HL-60/S4 treated with retinoic acid at 250 ng/mL for 4 days and 3 days (cell line): Measurements from ENCODE around the gene LRP11.
"Not testable (repeated sequence)": the region's sequence is repeated elsewhere in the genome, so short reads cannot be mapped to it uniquely, and the experiment has no call there.

Experiments
- in situ Hi-C: fragments of 300-500 bp; cut with MboI; formaldehyde crosslinking; loops from 2 replicates; pipeline ENCODE4 v1.7.0; 2022; ENCODE audit warnings: low sequenced_read_pairs

The LRP11 gene

DNA sequence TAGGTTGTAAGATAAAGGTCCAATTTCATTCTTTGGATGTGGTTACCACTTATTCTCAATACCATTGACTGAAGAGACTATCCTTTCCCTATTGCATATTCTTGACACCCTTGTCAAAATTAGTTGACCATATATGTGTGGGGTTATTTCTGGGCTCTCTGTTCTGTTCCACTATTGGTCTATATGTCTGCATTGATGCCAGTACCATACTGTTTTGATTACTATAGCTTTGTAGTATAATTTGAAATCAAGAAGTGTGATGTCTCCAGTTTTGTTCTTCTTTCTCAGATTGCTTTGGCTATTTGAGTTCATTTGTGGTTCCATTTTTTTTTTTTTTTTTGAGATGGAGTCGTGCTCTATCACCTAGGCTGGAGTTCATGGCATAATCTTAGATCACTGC is 8.1 kb upstream of the LRP11 start:
- in situ Hi-C loops, result no loop called here

DNA sequence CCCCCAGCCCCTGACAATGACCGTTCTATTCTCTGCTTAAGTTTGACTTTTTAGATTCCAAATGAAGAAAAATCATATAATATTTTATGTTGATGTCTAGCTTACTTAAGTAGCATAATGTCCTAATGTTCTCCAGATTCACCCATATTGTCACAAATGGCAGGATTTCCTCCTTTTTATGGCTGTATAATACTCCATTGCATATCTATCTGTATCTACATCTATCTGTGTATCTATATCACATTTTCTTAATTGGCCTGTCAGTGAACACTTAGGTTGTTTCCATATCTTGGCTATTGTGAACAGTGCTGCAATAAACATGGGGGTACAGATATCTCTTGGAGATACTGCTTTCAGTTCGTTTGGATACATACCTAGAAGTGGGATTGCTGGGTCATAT is 7.0 kb upstream of the LRP11 start:
- in situ Hi-C loops, result no loop called here

DNA sequence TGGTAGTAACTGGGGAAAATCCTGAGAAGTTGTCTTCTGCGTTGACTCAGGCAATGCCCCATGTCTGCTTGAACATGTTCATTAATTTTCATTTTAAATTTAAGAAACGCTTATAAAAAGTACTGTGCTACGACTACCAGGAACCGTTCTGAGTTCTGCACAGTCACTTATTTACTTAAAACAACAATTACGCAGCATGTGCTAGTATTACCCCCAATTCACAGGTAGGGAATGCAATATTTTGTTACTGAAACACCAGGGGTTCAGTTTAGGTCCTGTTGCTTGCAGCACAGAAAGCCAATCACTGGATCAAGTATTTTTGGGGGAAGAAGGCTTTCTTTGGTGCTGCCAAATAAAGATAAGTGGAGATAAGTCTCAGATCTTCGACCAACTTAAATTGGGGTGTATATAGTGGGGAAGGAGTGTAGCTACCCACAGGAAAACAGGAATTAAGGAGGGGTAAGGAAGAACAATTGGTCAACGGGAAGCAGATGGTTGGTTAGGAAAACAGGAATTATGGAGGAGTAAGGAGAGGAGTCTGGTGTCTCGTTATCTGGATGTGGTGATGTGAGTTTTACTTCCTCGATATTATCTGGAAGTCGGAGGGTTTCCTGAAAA is 5.2 kb upstream of the LRP11 start:
- in situ Hi-C loops, result no loop called here

DNA sequence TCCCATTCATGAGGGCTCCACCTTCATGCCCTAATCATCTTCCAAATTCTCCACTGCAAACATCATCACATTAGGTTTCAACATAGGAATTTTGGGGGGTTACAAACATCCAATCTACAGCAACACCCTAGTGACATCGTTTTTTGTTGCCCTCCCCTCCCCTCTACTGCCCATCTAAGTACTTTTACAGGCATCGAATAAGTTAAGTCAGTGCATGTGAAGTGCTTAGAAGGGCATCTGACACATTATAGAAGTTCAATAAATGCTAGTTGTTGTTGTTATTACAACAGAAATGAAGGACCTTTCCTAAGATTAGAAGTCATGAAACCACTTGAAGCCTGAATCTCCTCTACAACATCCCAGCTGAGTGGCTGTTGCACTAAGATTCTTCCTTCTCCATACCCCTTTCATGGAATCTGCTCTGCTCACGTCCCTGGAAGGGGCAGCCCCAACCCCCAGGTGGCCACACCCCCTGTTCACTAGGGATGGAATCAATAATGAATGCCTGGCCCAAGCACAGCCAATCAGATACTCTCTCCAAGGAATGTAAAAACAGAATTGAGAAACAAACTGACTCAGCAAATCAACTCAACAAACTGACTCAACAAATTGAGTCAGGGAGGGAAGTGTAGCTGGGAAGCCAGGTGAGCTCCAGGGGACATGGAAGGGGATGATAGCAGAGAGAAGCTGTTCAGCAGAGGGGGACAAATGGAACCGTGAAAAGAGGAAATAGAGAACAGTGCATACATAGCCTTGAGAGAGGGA is 3.9 kb upstream of the LRP11 start:
- in situ Hi-C loops, result no loop called here

DNA sequence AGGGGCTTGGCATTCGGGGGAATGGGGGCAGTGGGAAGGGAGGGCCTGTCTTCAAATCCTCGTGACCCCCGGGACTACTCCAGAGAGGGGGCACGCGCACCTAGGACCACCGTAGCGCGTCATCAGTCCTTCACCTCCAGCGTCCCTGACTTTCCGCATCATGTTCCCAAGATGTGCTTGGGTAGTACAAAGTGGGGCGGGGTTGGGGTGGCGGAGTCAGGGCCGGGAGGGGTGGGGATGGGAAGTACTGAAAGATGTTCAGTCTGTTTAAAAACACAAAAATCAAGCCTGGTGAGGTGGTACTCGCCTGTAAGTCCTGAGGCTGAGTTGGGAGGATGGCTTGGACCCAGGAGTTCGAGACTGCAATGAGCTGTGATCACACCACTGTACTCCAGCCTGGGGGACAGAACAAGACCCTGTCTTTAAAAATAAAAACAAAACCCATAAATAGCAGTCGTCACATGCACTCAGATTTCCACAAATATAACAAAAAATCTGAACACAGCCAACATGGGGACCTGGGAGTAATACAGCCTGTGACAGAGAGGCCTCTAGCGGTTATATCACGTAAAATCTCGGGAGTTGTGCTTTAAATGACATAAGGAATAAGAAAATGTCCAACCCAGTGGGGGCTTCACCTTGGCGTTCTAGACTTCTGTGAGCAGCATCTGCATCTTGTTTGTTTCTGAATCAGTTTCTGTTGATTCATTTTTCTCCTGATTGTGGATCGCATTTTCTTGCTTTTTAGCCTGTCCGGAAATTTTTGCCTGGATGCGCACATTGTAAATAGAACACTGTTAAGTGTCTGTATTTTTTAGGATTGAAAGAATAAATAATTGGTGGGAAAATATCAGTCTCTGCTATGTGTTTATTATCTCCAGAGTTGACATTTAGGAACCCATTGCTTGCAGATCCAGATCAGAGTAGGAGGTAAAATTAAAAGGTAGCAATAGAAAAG is 698 bp upstream of the LRP11 start:
- in situ Hi-C loops, result no loop called here

DNA sequence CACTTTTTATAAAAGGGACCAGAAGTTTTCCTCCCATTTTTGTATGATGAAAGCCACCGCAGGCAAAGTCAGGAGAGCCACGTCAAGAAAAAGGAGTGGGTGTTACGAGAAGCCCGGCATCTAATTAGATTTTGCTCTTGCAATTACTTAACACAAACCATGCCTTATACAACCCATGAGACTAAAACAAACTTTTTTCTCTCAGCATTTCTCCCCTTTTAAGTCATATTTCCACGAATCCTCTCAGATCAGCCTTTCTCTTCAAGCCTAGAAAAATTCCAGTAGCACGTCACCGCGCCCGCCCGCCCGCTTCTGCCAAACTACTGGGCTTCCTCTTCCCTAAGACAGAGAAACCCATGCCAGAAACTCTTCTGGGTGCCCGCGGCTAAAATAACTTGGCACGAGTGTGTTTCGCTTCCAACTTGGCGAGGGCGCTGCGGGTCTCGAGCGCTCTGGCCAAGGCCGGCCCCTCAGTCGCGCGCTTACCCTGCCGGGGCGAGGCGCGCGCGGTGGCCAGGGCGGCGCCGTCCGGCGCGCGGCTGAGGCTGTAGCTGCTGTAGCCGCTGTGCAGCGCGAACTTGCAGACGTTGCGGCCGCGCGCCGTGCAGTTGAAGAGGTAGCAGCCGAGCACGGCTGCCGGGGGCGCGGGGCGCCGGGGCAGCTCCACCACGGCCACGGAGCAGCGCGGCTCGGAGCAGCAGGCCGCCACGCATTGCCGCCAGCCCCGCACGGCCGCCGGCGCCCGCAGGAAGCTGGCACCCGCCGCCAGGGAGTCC is 1.0 kb downstream of the LRP11 start:
- in situ Hi-C loops, result no loop called here

DNA sequence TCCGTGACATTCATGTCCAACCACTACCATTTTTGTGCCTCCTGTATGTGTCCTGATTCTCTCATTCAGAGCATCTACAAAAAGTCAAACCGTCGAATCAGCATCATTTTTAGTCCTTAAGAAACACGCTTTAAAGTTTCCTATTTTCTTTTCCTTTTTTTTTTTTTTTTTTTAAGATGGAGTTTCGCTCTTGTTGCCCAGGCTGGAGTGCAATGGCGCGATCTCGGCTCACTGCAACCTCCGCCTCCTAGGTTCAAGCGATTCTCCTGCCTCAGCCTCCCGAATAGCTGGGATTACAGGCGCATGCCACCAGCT is 1.8 kb downstream of the LRP11 start:
- in situ Hi-C loops, result not testable (repeated sequence)

DNA sequence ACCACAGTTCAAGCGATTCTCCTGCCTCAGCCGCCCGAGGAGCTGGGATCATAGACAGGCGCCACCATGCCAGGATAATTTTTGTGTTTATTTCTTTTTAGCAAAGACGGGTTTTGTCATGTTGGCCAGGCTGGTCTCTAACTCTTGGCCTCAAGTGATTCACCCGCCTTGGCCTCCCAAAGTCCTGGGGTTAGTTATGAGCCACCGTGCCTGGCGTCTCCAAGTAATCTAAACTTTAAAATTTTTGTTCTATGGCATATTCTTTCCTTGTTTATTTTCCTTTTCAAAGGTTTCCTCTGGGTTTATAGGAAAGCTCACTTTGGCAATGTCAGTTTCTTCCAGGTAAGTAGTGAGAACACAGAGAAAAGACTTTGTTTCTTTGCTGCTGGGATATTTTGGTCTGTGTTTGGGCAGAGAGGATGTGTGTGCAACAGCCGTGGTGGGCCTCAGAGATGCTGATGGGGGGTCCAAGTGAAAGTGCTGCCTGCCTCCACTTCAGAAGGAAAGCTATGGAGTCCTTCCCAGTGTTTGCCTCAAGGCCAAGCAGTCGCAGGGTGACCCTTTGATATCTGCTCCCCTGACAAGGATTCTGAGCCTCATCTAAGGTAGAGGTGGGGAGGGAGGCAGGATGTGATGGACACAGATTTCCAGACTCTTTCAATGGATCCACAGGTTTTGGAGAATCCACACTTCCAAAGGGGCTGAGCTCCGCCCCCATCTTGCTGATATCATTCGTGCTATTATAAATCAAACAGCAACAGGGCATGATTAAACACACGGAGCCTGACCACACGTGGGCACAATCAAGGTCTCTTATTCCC is 2.3 kb downstream of the LRP11 start:
- in situ Hi-C loops, result no loop called here

DNA sequence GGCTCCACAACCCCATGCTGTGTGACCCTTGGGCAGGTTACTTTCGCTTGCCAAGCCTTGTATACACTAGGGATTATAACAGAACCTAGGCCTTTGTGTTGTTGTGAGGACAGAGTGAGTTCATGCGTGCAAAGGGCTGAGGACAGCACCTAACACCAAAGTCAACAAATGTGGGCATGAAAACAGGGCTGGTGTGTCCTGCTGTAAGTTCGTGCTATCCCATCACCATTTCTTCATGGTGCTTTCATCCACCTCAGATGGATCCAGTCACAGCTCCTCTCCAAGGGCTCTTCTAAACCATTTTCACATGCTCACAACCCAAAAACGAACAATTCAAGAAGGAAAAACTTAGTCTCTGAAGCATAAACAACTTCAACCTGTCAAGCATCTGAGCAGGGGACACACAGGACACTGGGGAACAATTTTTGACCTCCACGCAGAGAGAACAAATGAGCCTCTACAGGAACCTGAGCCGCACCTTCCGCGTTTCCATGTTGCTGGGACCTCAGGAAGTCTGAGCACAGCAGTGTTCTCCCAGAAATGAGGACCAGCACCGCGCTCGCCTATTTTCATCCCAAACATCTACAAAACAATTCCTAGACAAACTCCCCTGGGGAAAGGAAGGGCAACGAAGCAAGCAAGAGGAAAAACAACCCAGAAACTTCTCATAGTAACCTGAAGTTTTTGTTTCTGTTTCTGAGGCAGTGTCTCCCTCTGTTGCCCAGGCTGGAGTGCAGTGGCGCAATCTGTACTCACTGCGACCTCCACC is 3.1 kb downstream of the LRP11 start:
- in situ Hi-C loops, result no loop called here

DNA sequence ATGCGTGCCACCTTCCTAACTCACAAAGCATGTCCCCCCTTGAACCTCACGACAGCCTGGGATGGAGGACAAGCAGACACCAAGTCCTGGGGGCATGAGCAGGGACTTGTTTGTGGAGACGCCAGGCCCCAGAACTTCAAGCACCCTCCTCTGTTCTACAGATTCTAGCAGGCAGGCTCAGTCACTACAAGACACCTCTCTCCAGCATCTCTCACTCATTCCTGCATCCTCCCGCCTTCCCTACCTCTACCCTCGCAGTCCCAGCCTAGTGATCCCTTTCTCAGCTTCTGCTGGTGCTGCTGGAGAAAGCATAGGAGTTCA is 3.7 kb downstream of the LRP11 start:
- in situ Hi-C loops, result no loop called here

DNA sequence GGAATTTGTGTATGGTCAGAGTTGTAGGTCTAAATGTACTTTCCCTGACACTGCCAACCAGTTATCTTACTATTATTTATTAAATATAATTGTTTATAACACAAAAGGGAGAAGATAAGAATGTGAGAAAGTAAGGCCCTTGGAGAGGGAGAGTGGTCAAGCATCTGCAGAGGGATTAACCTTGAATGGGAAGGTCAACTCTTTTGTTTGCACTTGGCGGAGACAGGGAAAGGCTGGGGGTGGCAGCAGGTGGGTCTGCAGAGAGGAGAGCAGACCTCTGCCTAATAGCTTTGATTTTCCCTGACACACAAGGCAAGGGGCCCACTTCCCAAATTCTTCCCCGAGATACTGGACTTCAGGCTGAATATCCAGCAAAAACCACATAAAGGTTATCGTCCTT is 4.2 kb downstream of the LRP11 start:
- in situ Hi-C loops, result no loop called here

DNA sequence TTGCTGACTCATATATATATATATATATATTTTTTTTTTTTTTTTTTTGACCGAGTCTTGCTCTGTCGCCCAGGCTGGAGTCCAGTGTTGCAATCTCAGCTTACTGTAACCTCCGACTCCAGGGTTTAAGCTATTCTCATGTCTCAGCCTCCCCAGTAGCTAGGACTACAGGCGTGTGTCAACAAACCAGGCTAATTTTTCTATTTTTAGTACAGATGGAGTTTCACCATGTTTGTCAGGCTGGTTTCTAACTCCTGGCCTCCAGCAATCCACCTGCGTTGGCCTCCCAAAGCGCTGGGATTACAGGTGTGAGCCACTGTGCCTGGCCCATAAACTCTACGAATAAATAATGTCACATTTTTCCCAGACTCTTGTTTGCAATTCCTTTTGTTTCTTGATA is 4.8 kb downstream of the LRP11 start:
- in situ Hi-C loops, result no loop called here

DNA sequence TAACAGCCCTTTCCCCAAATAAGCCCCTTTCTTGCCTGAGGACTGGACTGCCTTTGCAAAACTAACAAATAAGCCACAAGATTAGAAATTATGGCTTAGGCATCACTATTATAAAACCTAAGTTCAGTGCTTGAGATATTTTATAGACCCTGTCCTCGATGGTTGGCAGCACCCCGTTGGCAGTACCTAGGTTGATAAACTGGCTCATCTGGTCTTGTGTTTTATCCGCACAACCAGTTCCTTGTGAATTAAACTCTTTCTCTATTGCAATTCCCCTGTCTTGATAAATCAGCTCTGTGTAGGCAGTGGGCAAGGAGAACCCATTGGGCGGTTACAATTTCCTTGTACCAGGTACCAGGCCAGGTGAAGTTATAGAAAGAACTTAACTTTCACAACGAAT is 6.6 kb downstream of the LRP11 start:
- in situ Hi-C loops, result no loop called here

DNA sequence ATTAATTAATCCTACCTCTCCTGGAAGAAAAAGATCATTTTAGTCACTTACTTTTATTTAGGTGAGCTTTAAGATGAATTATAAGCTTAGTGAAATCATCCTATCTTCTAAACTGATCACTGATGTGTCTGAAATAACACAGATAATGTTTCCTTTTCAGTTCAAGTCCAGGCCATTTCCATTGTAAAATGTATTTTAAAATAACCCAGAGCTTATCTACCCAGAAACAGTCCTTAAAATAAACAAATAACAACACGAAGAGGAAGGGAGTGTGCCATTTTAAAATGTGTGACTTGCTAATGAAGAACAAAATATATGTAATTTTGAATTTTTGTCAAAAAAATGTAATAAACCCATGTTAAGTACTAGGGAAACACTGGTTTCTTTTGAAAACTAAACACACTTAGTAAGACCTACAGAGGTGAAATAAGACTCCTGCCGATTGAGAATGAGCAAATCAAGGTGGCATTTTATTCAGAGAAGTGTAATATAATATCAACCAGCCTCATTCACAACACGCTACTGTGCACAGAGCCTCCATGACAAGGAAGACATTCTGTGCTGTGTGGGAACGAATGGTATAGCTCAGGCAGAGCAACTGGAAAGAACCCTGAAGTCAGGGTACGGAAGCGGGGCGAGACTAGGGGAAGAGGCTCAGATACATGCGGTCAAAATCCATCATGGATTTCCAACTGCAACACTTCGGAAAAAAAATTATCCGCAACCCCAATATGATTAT is 7.7 kb downstream of the LRP11 start:
- in situ Hi-C loops, result no loop called here

DNA sequence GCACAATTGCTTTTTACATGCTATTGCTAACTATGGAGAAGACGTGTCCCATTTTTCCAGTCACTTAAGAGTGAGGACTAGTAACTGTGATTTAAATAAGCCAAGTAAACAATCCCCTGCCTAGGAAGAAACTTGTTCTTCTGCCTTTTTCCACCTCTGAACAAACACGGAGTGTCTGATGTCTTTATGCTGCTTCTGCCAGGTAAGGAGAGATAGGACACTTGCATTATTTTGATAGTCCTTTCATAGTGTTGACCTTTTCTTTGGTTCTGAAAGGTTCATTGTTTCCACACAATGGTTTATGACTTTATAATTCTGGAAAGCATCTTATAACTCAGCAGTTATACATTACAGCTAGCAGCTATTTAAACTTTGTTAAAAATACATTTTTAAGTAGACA is 8.4 kb downstream of the LRP11 start:
- in situ Hi-C loops, result no loop called here

DNA sequence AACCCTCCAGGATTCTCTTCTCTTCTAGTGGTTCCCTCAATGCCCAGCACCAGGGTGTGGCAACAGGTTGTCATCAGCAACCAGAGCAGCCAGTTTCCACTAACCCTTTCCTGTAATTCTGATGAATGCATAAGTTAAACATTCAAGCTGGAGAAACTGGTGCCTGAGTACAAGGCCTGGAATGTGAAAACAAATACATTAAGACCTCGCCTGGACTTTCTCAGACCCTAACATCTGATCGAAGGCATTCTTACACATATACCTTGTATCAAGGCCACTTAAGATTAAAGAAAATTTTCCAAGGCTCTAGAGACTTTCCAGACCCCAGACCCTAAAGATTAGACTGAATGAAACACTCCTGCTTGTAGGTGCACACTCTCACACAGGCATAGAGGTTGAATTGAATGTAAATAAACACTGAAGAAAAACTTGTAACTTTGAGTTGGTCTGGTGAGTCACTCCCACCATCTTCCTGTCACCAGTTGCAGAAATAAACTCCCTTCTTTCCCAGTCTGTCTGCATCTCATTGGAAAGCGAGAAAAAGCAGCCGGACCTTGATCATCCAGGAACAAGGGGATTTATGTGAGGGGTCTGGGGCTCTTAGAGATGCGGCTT is 9.0 kb downstream of the LRP11 start:
- in situ Hi-C loops, result no loop called here

DNA sequence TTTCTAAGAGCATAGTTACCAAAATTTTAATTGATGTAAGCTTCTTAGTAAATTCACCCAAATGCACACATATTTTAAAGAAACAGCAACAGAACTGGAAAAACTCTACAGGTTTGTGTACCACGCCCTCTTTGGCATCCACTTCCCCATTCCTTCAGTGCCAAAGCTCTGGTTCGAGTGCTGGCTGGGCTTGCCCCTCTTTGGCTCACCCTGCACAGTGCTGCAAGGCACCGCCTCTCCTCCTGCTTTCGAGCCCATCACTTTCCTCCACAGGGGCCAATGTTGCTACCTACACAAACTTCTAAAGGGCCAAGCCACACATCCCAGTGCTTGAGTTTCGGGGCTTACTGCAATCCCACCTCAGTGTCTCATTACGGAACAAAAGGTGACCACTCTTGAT is 9.6 kb downstream of the LRP11 start:
- in situ Hi-C loops, result no loop called here

DNA sequence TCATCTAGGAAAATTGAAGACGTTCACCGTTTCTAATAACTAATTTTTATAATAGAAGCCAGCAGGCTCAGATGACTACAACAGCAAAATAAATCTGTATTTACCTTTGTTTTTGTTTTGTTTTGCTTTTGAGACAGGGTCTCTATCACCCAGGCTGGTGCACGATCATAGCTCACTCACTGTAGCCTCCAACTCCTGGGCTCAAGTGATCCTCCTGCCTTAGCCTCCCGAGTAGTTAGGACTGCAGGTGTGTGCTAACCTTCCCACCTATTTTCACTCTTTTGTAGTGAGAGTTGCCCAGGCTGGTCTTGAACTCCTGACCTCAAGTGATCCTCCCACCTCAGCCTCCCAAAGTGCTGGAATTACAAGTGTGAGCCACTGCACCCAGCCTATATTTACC is 10.1 kb downstream of the LRP11 start:
- in situ Hi-C loops, result not testable (repeated sequence)

DNA sequence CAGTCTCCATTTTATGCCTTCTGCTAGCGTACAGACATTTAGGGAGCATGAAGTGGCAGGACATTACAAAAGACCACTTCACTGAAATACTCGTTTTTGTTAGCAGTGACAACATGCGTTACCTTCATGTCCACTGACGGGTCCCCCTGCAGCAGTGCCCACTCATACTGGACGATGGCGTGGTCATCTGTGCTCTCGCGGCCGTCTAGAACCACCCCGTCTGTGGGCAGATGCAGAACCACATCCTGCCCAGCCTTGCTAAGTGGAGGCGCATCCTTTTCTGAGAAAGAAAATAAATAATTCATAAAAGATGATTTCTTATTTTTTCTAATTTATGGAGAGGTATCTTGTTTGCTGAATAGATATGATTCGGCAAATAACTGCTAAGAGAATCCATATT is 11.3 kb downstream of the LRP11 start:
- in situ Hi-C loops, result no loop called here
